HG03439 (cell line): ENCODE measurements around the gene ARRDC4.
"Not testable (repeated sequence)": the region's sequence is repeated elsewhere in the genome, so short reads cannot be mapped to it uniquely, and the experiment has no call there.

Experiments used
- ATAC-seq: cut with Tn5 transposase; IDR thresholded peaks from one replicate; pipeline ENCODE4 v1.9.1; 2021; ENCODE audit warnings: mild to moderate bottlenecking, moderate library complexity; ENCODE audit not compliant: unreplicated experiment

Gene ARRDC4

GRCh38 chr15:97963779-97964178 lies 3.3 kb downstream of the ARRDC4 start:
- ATAC-seq, result no peak

- no peak for ATAC-seq
These were observed 5.7 kb downstream of the ARRDC4 start for GRCh38 chr15:97966246-97966645.

GRCh38 chr15:97966924-97967620 lies 6.6 kb downstream of the ARRDC4 start:
- no peak for ATAC-seq

- no peak for ATAC-seq
These were observed 7.4 kb downstream of the ARRDC4 start for GRCh38 chr15:97967881-97968280.

- no peak for ATAC-seq
These were observed 7.9 kb downstream of the ARRDC4 start for GRCh38 chr15:97968380-97968779.

- no peak for ATAC-seq
These were observed 11.9 kb downstream of the ARRDC4 start for GRCh38 chr15:97972366-97972765.

GRCh38 chr15:97976129-97976528 lies 15.6 kb downstream of the ARRDC4 start:
- no peak for ATAC-seq

GRCh38 chr15:97976766-97977503 lies 16.4 kb downstream of the ARRDC4 start:
- ATAC-seq, result no peak

- ATAC-seq, result no peak
These were observed 17.2 kb downstream of the ARRDC4 start for GRCh38 chr15:97977734-97978133.

GRCh38 chr15:97978401-97979139 lies 18.1 kb downstream of the ARRDC4 start:
- no peak for ATAC-seq

- ATAC-seq, result no peak
These were observed 18.6 kb downstream of the ARRDC4 start for GRCh38 chr15:97979140-97979520.

GRCh38 chr15:97981058-97981457 lies 20.6 kb downstream of the ARRDC4 start:
- ATAC-seq, result no peak

- ATAC-seq, result no peak
These were observed 21.3 kb downstream of the ARRDC4 start for GRCh38 chr15:97981758-97982157.

GRCh38 chr15:97984157-97984556 lies 23.7 kb downstream of the ARRDC4 start:
- ATAC-seq, result no peak

- not testable (repeated sequence) for ATAC-seq
These were observed 25.5 kb downstream of the ARRDC4 start for GRCh38 chr15:97985979-97986378.

GRCh38 chr15:97986781-97987180 lies 26.3 kb downstream of the ARRDC4 start:
- no peak for ATAC-seq

GRCh38 chr15:97989299-97989698 lies 28.8 kb downstream of the ARRDC4 start:
- no peak for ATAC-seq

- ATAC-seq, result no peak
These were observed 31.6 kb downstream of the ARRDC4 start for GRCh38 chr15:97991972-97992541.

- no peak for ATAC-seq
These were observed 32.3 kb downstream of the ARRDC4 start for GRCh38 chr15:97992823-97993222.

- ATAC-seq, result no peak
These were observed 32.8 kb downstream of the ARRDC4 start for GRCh38 chr15:97993310-97993738.

- no peak for ATAC-seq
These were observed 33.7 kb downstream of the ARRDC4 start for GRCh38 chr15:97994236-97994635.
